ENCODE data around the gene SLCO4A1. TPM values are rescaled to one million over a fixed set of nuclear protein-coding genes. Genes with fewer than 3 reads are reported as not detected.

The SLCO4A1 gene
- total RNA-seq, 2 donors from 2014 or later, result 2.6 to 6.2 TPM

GRCh38 chr20:62659488-62660239 is 17.4 kb downstream of the SLCO4A1 start:
- Histone ChIP-seq H3K36me3 (replicated peaks in 1 of 2; ENCODE audit: insufficient read depth in 1 of 2, low read depth in 2 of 2) (no peaks in the 10 kb centered on the region), H3K27me3 (no peaks in the 10 kb centered on the region), H3K27ac (no peak overlapping the region), H3K4me3 (no peak overlapping the region), H3K4me1 (no peaks in the 10 kb centered on the region), H3K9me3 (no peaks in the 10 kb centered on the region)
- DNase-seq, result no peak
- TF ChIP-seq POLR2A (IDR thresholded peaks at IDR 0.05), result no peak
- TF ChIP-seq, protein P1, sequence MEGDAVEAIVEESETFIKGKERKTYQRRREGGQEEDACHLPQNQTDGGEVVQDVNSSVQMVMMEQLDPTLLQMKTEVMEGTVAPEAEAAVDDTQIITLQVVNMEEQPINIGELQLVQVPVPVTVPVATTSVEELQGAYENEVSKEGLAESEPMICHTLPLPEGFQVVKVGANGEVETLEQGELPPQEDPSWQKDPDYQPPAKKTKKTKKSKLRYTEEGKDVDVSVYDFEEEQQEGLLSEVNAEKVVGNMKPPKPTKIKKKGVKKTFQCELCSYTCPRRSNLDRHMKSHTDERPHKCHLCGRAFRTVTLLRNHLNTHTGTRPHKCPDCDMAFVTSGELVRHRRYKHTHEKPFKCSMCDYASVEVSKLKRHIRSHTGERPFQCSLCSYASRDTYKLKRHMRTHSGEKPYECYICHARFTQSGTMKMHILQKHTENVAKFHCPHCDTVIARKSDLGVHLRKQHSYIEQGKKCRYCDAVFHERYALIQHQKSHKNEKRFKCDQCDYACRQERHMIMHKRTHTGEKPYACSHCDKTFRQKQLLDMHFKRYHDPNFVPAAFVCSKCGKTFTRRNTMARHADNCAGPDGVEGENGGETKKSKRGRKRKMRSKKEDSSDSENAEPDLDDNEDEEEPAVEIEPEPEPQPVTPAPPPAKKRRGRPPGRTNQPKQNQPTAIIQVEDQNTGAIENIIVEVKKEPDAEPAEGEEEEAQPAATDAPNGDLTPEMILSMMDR (IDR thresholded peaks at IDR 0.05), result no peak
- no peak for ATAC-seq
- intact Hi-C loops (cut with DNase I), result no loop called here
- WGBS, 2 donors, result 82 to 86% methylated on average over 15 to 28 of the region's 29 CpGs

DNA sequence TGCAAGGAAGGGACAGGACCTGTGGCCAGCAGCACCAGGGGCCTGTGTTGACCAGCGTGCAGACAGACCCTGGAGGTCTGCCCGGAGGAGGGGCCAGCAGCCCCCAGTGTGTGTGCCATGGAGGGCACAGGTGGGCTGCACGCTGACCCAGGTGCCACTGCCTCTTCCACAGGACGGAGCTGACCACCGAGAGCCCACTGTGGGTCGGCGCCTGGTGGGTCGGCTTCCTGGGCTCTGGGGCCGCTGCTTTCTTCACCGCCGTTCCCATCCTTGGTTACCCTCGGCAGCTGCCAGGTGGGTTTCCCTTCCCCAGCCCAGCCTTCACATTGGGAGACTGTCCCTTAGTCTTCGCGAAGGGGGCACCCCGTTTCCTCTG is 17.9 kb downstream of the SLCO4A1 start:
- no peaks in the 10 kb centered on the region for H3K27me3 ChIP-seq
- TF ChIP-seq, protein P1 (IDR thresholded peaks at IDR 0.05), result no peak
- TF ChIP-seq POLR2A (IDR thresholded peaks at IDR 0.05), result no peak
- no peaks in the 10 kb centered on the region for H3K36me3 ChIP-seq (replicated peaks in 1 of 2; ENCODE audit: insufficient read depth in 1 of 2, low read depth in 2 of 2)
- intact Hi-C loops (cut with DNase I), result no loop called here
- H3K4me1 ChIP-seq, result no peaks in the 10 kb centered on the region
- no peak for DNase-seq
- no peak overlapping the region for H3K27ac ChIP-seq
- WGBS, 2 donors, result 88 to 89% methylated on average over 12 to 15 of the region's 15 CpGs
- no peak for ATAC-seq
- H3K9me3 ChIP-seq, result no peaks in the 10 kb centered on the region
- H3K4me3 ChIP-seq, result no peak overlapping the region

GRCh38 chr20:62660768-62661167 is 18.5 kb downstream of the SLCO4A1 start:
- H3K4me3 ChIP-seq, result no peak overlapping the region
- H3K27me3 ChIP-seq, result no peaks in the 10 kb centered on the region
- no peak overlapping the region for H3K27ac ChIP-seq
- no peaks in the 10 kb centered on the region for H3K9me3 ChIP-seq
- DNase-seq (no peak), ATAC-seq (no peak)
- TF ChIP-seq, protein P1 (IDR thresholded peaks at IDR 0.05), result no peak
- no peak for TF ChIP-seq POLR2A (IDR thresholded peaks at IDR 0.05)
- H3K4me1 ChIP-seq, result no peaks in the 10 kb centered on the region
- intact Hi-C loops (cut with DNase I), result no loop called here
- no peaks in the 10 kb centered on the region for H3K36me3 ChIP-seq (replicated peaks in 1 of 2; ENCODE audit: insufficient read depth in 1 of 2, low read depth in 2 of 2)
- 71 to 83% methylated on average over 14 to 18 of the region's 18 CpGs for WGBS, 2 donors

- TF ChIP-seq, protein P1 (IDR thresholded peaks at IDR 0.05), result no peak
- no peak for TF ChIP-seq POLR2A (IDR thresholded peaks at IDR 0.05)
- intact Hi-C loops (cut with DNase I), result no loop called here
- H3K9me3 ChIP-seq, result no peaks in the 10 kb centered on the region
- DNase-seq (no peak), ATAC-seq (no peak)
- H3K36me3 ChIP-seq (replicated peaks in 1 of 2; ENCODE audit: insufficient read depth in 1 of 2, low read depth in 2 of 2), result no peaks in the 10 kb centered on the region
- H3K27ac ChIP-seq, result no peak overlapping the region
- H3K4me3 ChIP-seq, result no peak overlapping the region
- 87% methylated on average over 5 to 8 of the region's 11 CpGs for WGBS, 2 donors
- peaks cover 6% of the 10 kb centered on the region for H3K4me1 ChIP-seq
- H3K27me3 ChIP-seq, result no peaks in the 10 kb centered on the region
Measured at GRCh38 chr20:62661647-62662046, 19.3 kb downstream of the SLCO4A1 start.

DNA sequence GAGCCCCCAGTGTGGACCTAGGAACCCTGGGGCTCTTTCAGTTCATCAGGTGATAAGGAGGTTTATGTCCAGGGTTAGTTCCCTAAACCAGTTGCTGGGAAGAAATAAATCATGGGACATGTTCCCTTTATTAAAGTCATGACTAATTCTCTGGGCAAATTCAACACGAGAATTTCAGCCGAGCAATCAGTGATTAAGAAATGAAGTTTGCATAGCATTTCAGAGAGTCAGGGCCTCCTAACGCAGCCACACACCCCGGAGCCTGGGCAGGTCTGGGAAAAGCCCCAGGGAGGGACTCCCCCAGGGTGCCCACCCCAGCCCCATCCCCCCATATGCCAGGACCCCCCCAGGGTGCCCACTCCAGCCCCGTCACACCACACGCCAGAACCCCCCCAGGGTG is 20.1 kb downstream of the SLCO4A1 start:
- WGBS, 2 donors, result 54 to 71% methylated on average over 4 to 6 of the region's 6 CpGs
- TF ChIP-seq, protein P1 (IDR thresholded peaks at IDR 0.05), result no peak
- no peak for TF ChIP-seq POLR2A (IDR thresholded peaks at IDR 0.05)
- ATAC-seq, result no peak

More for the DNA sequence above, 20.1 kb downstream of the SLCO4A1 start:
- peaks cover 14% of the 10 kb centered on the region for H3K4me1 ChIP-seq
- intact Hi-C loops (cut with DNase I), result no loop called here
- no peaks in the 10 kb centered on the region for H3K27me3 ChIP-seq
- no peaks in the 10 kb centered on the region for H3K9me3 ChIP-seq
- no peak overlapping the region for H3K4me3 ChIP-seq
- H3K36me3 ChIP-seq (replicated peaks in 1 of 2; ENCODE audit: insufficient read depth in 1 of 2, low read depth in 2 of 2), result no peaks in the 10 kb centered on the region
- no peak for DNase-seq
- H3K27ac ChIP-seq, result no peak overlapping the region
